ENCODE data around the gene ENTPD5.

Gene ENTPD5

DNA sequence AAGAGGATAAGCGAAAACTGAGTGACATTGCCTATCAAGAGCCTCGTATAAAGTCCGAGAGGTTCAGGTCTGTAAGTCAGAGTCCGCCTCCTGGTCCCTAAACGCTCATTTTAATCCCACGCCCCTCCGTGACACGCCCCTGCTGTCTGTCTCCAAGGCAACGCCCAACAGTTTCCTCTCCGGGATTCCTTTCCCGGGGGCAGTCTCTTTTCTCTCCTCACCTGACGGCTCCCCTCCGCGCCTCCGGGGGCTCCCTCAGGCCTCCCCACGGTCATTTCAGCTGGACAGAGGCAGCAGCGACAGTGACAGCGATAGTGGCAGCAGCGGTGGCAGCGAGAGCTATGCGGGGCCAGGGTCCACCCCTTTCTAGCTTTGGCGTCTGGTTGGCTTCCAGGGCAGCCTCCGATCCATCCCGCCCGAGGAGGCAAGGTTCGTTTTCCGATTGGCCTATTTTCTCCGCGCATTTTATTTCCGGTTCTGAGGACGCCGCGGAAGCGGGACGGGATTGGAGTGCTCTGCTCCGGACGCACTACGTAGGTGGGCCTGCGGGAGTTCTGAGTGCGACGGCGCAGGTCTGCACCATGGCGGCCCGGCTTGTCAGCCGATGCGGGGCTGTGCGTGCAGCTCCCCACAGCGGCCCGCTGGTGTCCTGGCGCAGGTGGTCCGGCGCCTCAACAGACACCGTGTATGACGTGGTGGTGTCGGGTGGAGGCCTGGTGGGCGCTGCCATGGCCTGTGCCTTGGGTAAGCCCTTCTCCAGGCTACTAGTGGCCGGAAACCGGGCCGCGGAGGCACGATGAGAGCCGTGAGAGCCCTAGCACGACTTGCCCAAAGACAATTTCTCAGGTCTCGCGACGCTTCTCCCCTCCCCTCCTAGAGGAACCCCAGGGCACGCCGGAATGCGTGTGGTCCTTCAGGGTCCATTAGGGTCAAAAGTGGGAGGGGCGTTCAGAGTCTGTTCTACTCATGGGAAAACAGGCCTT is 69.0 kb downstream of the ENTPD5 start, which contains the start of the genes COQ6 and FAM161B (continued):
- TF ChIP-seq SALL2 (tag by site-specific recombination; IDR thresholded peaks at IDR 0.05; ENCODE audit: borderline replicate concordance) (no peak), ZNF10 (tag by site-specific recombination; IDR thresholded peaks at IDR 0.05) (0 out of 2 replicates have a peak, but pooled peaks have one; percentile 32), ZBTB21 (tag by site-specific recombination; IDR thresholded peaks at IDR 0.05) (peak; percentile 55), REST (tag by site-specific recombination; IDR thresholded peaks at IDR 0.05) (peak; percentile 90), BCL11A (tag by site-specific recombination; IDR thresholded peaks at IDR 0.05; ENCODE audit: low read depth) (no peak), ZFP41 (tag by site-specific recombination; IDR thresholded peaks at IDR 0.05; ENCODE audit: borderline replicate concordance) (no peak), SP3 (tag by site-specific recombination; IDR thresholded peaks at IDR 0.05) (peak; percentile 60), ZNF837 (tag by site-specific recombination; IDR thresholded peaks at IDR 0.05) (no peak), ZBTB7A (tag by site-specific recombination; IDR thresholded peaks at IDR 0.05; ENCODE audit: low read depth) (no peak), ZNF169 (tag by site-specific recombination; IDR thresholded peaks at IDR 0.05) (no peak), ZNF211 (tag by site-specific recombination; IDR thresholded peaks at IDR 0.05; ENCODE audit: low read depth) (no peak), ZNF843 (tag by site-specific recombination; IDR thresholded peaks at IDR 0.05) (peak; percentile 46; the same call in 1 of the 2 replicates), ZNF175 (tag by site-specific recombination; IDR thresholded peaks at IDR 0.05) (no peak), RBAK (tag by site-specific recombination; IDR thresholded peaks at IDR 0.05) (no peak), ZNF433 (tag by site-specific recombination; IDR thresholded peaks at IDR 0.05; ENCODE audit: low read depth) (no peak), OVOL3 (tag by site-specific recombination; IDR thresholded peaks at IDR 0.05) (no peak), ZNF629 (tag by site-specific recombination; IDR thresholded peaks at IDR 0.05) (peak; percentile 82), ZNF544 (tag by site-specific recombination; IDR thresholded peaks at IDR 0.05) (no peak), ZNF571 (tag by site-specific recombination; IDR thresholded peaks at IDR 0.05) (no peak), ZBTB48 (tag by site-specific recombination; IDR thresholded peaks at IDR 0.05) (peak; percentile 62), ZBTB20 (tag by site-specific recombination; IDR thresholded peaks at IDR 0.05) (peak; percentile 67; the same call in 1 of the 2 replicates), ZNF280D (tag by site-specific recombination; IDR thresholded peaks at IDR 0.05) (no peak)
- TF ChIP-seq, protein P1, sequence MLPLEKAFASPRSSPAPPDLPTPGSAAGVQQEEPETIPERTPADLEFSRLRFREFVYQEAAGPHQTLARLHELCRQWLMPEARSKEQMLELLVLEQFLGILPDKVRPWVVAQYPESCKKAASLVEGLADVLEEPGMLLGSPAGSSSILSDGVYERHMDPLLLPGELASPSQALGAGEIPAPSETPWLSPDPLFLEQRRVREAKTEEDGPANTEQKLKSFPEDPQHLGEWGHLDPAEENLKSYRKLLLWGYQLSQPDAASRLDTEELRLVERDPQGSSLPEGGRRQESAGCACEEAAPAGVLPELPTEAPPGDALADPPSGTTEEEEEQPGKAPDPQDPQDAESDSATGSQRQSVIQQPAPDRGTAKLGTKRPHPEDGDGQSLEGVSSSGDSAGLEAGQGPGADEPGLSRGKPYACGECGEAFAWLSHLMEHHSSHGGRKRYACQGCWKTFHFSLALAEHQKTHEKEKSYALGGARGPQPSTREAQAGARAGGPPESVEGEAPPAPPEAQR (tag by site-specific recombination; IDR thresholded peaks at IDR 0.05): no peak
- TF ChIP-seq, protein P2, sequence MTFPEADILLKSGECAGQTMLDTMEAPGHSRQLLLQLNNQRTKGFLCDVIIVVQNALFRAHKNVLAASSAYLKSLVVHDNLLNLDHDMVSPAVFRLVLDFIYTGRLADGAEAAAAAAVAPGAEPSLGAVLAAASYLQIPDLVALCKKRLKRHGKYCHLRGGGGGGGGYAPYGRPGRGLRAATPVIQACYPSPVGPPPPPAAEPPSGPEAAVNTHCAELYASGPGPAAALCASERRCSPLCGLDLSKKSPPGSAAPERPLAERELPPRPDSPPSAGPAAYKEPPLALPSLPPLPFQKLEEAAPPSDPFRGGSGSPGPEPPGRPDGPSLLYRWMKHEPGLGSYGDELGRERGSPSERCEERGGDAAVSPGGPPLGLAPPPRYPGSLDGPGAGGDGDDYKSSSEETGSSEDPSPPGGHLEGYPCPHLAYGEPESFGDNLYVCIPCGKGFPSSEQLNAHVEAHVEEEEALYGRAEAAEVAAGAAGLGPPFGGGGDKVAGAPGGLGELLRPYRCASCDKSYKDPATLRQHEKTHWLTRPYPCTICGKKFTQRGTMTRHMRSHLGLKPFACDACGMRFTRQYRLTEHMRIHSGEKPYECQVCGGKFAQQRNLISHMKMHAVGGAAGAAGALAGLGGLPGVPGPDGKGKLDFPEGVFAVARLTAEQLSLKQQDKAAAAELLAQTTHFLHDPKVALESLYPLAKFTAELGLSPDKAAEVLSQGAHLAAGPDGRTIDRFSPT (tag by site-specific recombination; IDR thresholded peaks at IDR 0.05): no peak
- TF ChIP-seq, protein P3, sequence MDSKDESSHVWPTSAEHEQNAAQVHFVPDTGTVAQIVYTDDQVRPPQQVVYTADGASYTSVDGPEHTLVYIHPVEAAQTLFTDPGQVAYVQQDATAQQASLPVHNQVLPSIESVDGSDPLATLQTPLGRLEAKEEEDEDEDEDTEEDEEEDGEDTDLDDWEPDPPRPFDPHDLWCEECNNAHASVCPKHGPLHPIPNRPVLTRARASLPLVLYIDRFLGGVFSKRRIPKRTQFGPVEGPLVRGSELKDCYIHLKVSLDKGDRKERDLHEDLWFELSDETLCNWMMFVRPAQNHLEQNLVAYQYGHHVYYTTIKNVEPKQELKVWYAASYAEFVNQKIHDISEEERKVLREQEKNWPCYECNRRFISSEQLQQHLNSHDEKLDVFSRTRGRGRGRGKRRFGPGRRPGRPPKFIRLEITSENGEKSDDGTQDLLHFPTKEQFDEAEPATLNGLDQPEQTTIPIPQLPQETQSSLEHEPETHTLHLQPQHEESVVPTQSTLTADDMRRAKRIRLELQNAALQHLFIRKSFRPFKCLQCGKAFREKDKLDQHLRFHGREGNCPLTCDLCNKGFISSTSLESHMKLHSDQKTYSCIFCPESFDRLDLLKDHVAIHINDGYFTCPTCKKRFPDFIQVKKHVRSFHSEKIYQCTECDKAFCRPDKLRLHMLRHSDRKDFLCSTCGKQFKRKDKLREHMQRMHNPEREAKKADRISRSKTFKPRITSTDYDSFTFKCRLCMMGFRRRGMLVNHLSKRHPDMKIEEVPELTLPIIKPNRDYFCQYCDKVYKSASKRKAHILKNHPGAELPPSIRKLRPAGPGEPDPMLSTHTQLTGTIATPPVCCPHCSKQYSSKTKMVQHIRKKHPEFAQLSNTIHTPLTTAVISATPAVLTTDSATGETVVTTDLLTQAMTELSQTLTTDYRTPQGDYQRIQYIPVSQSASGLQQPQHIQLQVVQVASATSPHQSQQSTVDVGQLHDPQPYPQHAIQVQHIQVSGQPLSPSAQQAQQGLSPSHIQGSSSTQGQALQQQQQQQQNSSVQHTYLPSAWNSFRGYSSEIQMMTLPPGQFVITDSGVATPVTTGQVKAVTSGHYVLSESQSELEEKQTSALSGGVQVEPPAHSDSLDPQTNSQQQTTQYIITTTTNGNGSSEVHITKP (tag by site-specific recombination; IDR thresholded peaks at IDR 0.05): peak; percentile 97
